K562 (cell line): ENCODE measurements around the gene PDE12. TPM values are rescaled to one million over a fixed set of nuclear protein-coding genes. Genes with fewer than 3 reads are reported as not detected.

Source experiments
- BCL6 ChIP-seq: fragments of 250-450 bp; sonication (Bioruptor Pico); IDR thresholded peaks from 2 replicates; pipeline ENCODE4 v1.4.0; 2020
- CBX8 ChIP-seq: fragments of 200-600 bp; sonication (generic); IDR thresholded peaks from 2 replicates; pipeline ENCODE4 v1.6.1; 2012; ENCODE audit warnings: borderline replicate concordance, mixed run types, low read depth, mild to moderate bottlenecking, moderate library complexity, mixed read lengths, low read length, control low read depth, inconsistent platforms; ENCODE audit not compliant: poor library complexity, severe bottlenecking; ENCODE audit errors: extremely low read depth
- CHCHD3 ChIP-seq: fragments of 250-450 bp; sonication (Bioruptor Pico); IDR thresholded peaks from 2 replicates; pipeline ENCODE4 v2.1.2; 2022; ENCODE audit warnings: mild to moderate bottlenecking
- CLOCK ChIP-seq: fragments of 250-450 bp; sonication (Bioruptor Pico); IDR thresholded peaks from 2 replicates; pipeline ENCODE4 v1.4.0; 2020; ENCODE audit warnings: mild to moderate bottlenecking, moderate library complexity, borderline replicate concordance
- GABPB2 ChIP-seq: fragments of 250-450 bp; sonication (Bioruptor Pico); conservative IDR thresholded peaks from 2 replicates; pipeline ENCODE4 v1.5.1; 2021; ENCODE audit warnings: mild to moderate bottlenecking
- GATAD2B ChIP-seq: fragments of 450-650 bp; IDR thresholded peaks from 2 replicates; pipeline ENCODE4 v1.6.1; 2017; ENCODE audit warnings: mild to moderate bottlenecking, borderline replicate concordance
- LEF1 ChIP-seq: fragments of 450-650 bp; IDR thresholded peaks from 2 replicates; pipeline ENCODE4 v1.6.1; 2016; ENCODE audit warnings: mild to moderate bottlenecking
- MTA2 ChIP-seq: fragments of 450-650 bp; IDR thresholded peaks from 2 replicates; pipeline ENCODE4 v1.6.1; 2016; ENCODE audit warnings: low read depth
- NELFE ChIP-seq: IDR thresholded peaks from 2 replicates; pipeline ENCODE4 v1.6.1; 2011; ENCODE audit warnings: mild to moderate bottlenecking; ENCODE audit not compliant: insufficient read depth, insufficient read length
- NEUROD1 ChIP-seq: fragments of 150-350 bp; IDR thresholded peaks from 2 replicates; pipeline ENCODE4 v1.6.1; 2014; ENCODE audit warnings: borderline replicate concordance, low read length, low read depth; ENCODE audit not compliant: partially characterized antibody
- POLR2AphosphoS5 ChIP-seq: IDR thresholded peaks from 2 replicates; pipeline ENCODE4 v1.6.1; 2011; ENCODE audit warnings: mild to moderate bottlenecking, low read depth, low read length, moderate library complexity; ENCODE audit not compliant: control insufficient read depth, insufficient read depth
- ZBTB7A ChIP-seq: IDR thresholded peaks from 2 replicates; pipeline ENCODE4 v1.6.1; 2011; ENCODE audit warnings: low read depth, mild to moderate bottlenecking, low read length, moderate library complexity, borderline replicate concordance; ENCODE audit not compliant: control insufficient read depth
- ZHX1 ChIP-seq: fragments of 150-350 bp; conservative IDR thresholded peaks from 2 replicates; pipeline ENCODE4 v1.6.1; 2014; ENCODE audit warnings: low read length
- ZNF140 ChIP-seq: fragments of 250-450 bp; sonication (Bioruptor Pico); IDR thresholded peaks from 2 replicates; pipeline ENCODE4 v1.8.0; 2021; ENCODE audit warnings: moderate library complexity, mild to moderate bottlenecking, inconsistent platforms
- ZNF518B ChIP-seq: fragments of 250-450 bp; sonication (Bioruptor Pico); IDR thresholded peaks from 2 replicates; pipeline ENCODE4 v1.5.0; 2021; ENCODE audit warnings: mild to moderate bottlenecking, moderate library complexity
- ZNF76 ChIP-seq: fragments of 250-450 bp; sonication (Bioruptor Pico); IDR thresholded peaks from 2 replicates; pipeline ENCODE4 v1.4.0; 2020; ENCODE audit warnings: mild to moderate bottlenecking, moderate library complexity, borderline replicate concordance
- ZSCAN29 ChIP-seq: fragments of 450-650 bp; IDR thresholded peaks from 2 replicates; pipeline ENCODE4 v1.6.1; 2017
- polyA plus RNA-seq, 8 experiments: library from polyadenylated mRNA; depleted of rRNA in 4 of 8; stranded (reverse) in 5 of 8; unstranded in 3 of 8; fragments of >200 nt; fragmentation: Nextera tagmentation in 2 of 8; fragmentation: Illumina TruSeq in 1 of 8; extraction: Ambion mirVana in 2 of 8; extraction: Trizol in 1 of 8; gene quantifications; 2 replicates each; pipeline versions ENCODE4 v1.2.1 to v1.2.3, GENCODE V29; 2011 to 2014; ENCODE audit warnings: inconsistent platforms in 1 of 8, missing spikeins in 1 of 8
- total RNA-seq, 7 experiments: library from RNA; depleted of rRNA in 6 of 7; stranded (reverse); fragments of >200 nt in 6 of 7; fragmentation: Illumina TruSeq in 2 of 7; extraction: Trizol in 2 of 7; gene quantifications; 2 replicates each; pipeline versions ENCODE4 v1.2.1 to v1.2.3, GENCODE V29; 2011 to 2021; ENCODE audit warnings: low replicate concordance in 1 of 7
- TF ChIP-seq, protein P1 (sequence below): sonication (generic); formaldehyde crosslinking; IDR thresholded peaks from 2 replicates; pipeline ENCODE4 v1.5.0; 2020; ENCODE audit warnings: missing genetic modification reagents

Gene PDE12
- total and polyA plus RNA-seq, 9 of the 15 experiments (the other 6 are each of a cell fraction or from before 2014, with no cell fraction given), result 2.1 to 20.5 (median 10.0) TPM

DNA sequence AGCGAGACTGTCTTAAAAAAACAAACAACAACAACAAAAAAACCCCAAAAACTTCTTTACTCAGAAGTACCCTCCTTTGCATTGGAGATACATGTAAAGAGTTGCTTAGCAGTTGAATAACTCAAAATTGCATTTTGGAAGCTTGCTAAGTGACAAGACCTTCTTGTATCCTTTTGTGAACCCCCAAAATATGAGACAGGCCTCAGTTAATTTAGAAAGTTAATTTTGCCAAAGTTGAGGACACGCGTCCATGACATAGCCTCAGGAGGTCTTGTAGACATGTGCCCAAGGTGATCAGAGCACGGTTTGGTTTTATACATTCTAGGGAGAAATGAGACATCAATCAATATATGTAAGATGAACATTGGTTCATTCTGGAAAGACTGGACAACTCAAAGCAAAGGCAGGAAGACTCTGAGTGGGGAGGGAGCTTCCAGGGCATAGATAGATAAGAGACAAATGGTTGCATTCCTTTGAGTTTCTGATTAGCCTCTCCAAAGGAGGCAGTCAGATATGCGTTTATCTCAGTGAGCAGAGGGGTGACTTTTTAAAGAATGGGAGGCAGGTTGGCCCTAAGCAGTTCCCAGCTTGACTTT, 42.8 kb downstream of the PDE12 start (continued):
- TF ChIP-seq GABPB2 (CRISPR knock-in tag), result no peak
- no peak for TF ChIP-seq NELFE
- TF ChIP-seq ZHX1, result no peak
- no peak for TF ChIP-seq CHCHD3
- peak; percentile 88 for TF ChIP-seq POLR2AphosphoS5
- TF ChIP-seq, protein P1, sequence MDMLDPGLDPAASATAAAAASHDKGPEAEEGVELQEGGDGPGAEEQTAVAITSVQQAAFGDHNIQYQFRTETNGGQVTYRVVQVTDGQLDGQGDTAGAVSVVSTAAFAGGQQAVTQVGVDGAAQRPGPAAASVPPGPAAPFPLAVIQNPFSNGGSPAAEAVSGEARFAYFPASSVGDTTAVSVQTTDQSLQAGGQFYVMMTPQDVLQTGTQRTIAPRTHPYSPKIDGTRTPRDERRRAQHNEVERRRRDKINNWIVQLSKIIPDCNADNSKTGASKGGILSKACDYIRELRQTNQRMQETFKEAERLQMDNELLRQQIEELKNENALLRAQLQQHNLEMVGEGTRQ (CRISPR knock-in tag), result no peak
- peak; percentile 91 for TF ChIP-seq MTA2
- TF ChIP-seq ZBTB7A, result no peak
- TF ChIP-seq ZNF140 (CRISPR knock-in tag), result no peak
- TF ChIP-seq ZNF518B (CRISPR knock-in tag), result no peak
- TF ChIP-seq GATAD2B, result peak; percentile 71; the same call in 1 of the 2 replicates
- TF ChIP-seq ZSCAN29, result no peak
- no peak for TF ChIP-seq ZNF76
- TF ChIP-seq CLOCK (CRISPR knock-in tag), result no peak
- no peak for TF ChIP-seq NEUROD1
- no peak for TF ChIP-seq CBX8
- TF ChIP-seq BCL6 (CRISPR knock-in tag), result no peak
- TF ChIP-seq LEF1, result peak; percentile 74; the same call in 1 of the 2 replicates
